HepG2 (cell line): ENCODE results near the gene CNN3. TPM values are rescaled to one million over a fixed set of nuclear protein-coding genes. Genes with fewer than 3 reads are reported as not detected.

Experiments
- ATAC-seq: fragments of 200-7000 bp; cut with Tn5 transposase; 3 replicates; pipeline ENCODE4 v1.9.1; 2020; ENCODE audit warnings: mild to moderate bottlenecking, moderate library complexity
- BruUV-seq: library from RNA; stranded (reverse); fragments of 400-500 nt; replicated peaks from 2 replicates; lab custom pipeline; 2021; lab: Mats Ljungman, UMichigan
- CTCF ChIA-PET: fragments of 300-600 bp; formaldehyde crosslinking; extraction: SDS; loops from one replicate; lab custom pipeline; 2021; ENCODE audit warnings: low total read pairs, inconsistent platforms, low intra/inter-chr PET ratio; lab: Yijun Ruan, JAX
- POLR2A ChIA-PET: fragments of 350-600 bp; sonication (Branson Sonifier 250); formaldehyde crosslinking; loops from one replicate; lab custom pipeline; 2020; ENCODE audit warnings: antibody characterized with exemption, inconsistent platforms; lab: Yijun Ruan, JAX
- DNase-seq: peaks from one replicate; pipeline ENCODE4 v3.0.0-alpha.2; 2015; ENCODE audit warnings: low spot score
- FAIRE-seq: peaks from 3 replicates; lab custom pipeline; 2011; peaks lifted over from hg19 to GRCh38; lab: Jason Lieb, UNC
- H2AFZ ChIP-seq: one replicate; pipeline ENCODE4 v1.6.1; 2011; ENCODE audit warnings: low read length, inconsistent platforms
- H3K27ac ChIP-seq: fragments of 300-600 bp; 3 replicates; pipeline ENCODE4 v1.8.0; 2011; ENCODE audit warnings: mixed run types, mild to moderate bottlenecking, mixed read lengths, low read length, inconsistent platforms; ENCODE audit not compliant: insufficient read depth; ENCODE audit errors: extremely low read length
- H3K27me3 ChIP-seq, 2 experiments: fragments of 200-600 bp in 1 of 2; 2 replicates in 1 of 2; 3 replicates in 1 of 2; pipeline versions ENCODE4 v1.6.0 to v1.8.0; 2011; ENCODE audit warnings: low read length in 2 of 2, mild to moderate bottlenecking in 2 of 2, moderate library complexity in 2 of 2, inconsistent platforms in 1 of 2; ENCODE audit not compliant: insufficient read depth in 2 of 2, control insufficient read depth in 1 of 2
- H3K36me3 ChIP-seq, 2 experiments: fragments of 200-600 bp in 1 of 2; replicated peaks in 1 of 2; 2 replicates in 1 of 2; 3 replicates in 1 of 2; pipeline versions ENCODE4 v1.5.1 to v1.8.0; 2011; ENCODE audit warnings: low read length in 2 of 2, inconsistent platforms in 1 of 2; ENCODE audit not compliant: insufficient read depth in 2 of 2, control insufficient read depth in 1 of 2
- H3K4me1 ChIP-seq: 2 replicates; pipeline ENCODE4 v1.5.1; 2012; ENCODE audit warnings: low read length, inconsistent platforms; ENCODE audit not compliant: insufficient read depth
- H3K4me2 ChIP-seq: 2 replicates; pipeline ENCODE4 v1.6.0; 2011; ENCODE audit warnings: low read depth, low read length, inconsistent platforms
- H3K4me3 ChIP-seq, 3 experiments: fragments of 200-600 bp in 1 of 3; sonication (generic), shearing (Covaris generic) in 1 of 3; replicated peaks in 1 of 3; 2 replicates each; pipeline ENCODE4 v1.5.1; 2011 to 2016; ENCODE audit warnings: low read length in 3 of 3, inconsistent platforms in 2 of 3, low read depth in 2 of 3, mild to moderate bottlenecking in 2 of 3, control low read depth in 1 of 3, mixed read lengths in 1 of 3; ENCODE audit not compliant: insufficient read depth in 1 of 3
- H3K79me2 ChIP-seq: one replicate; pipeline ENCODE4 v1.6.1; 2011; ENCODE audit warnings: low read length, inconsistent platforms; ENCODE audit not compliant: insufficient read depth
- H3K9ac ChIP-seq: 2 replicates; pipeline ENCODE4 v1.6.0; 2011; ENCODE audit warnings: mild to moderate bottlenecking, low read depth, low read length, inconsistent platforms; ENCODE audit not compliant: insufficient read depth
- H3K9me3 ChIP-seq: 2 replicates; pipeline ENCODE4 v1.5.1; 2012; ENCODE audit warnings: mild to moderate bottlenecking, low read length
- H4K20me1 ChIP-seq: 2 replicates; pipeline ENCODE4 v1.6.0; 2011; ENCODE audit warnings: inconsistent platforms, mild to moderate bottlenecking, low read length, moderate library complexity; ENCODE audit not compliant: insufficient read depth
- BORCS8-MEF2B ChIP-seq: sonication (generic); formaldehyde crosslinking; IDR thresholded peaks from 2 replicates; pipeline ENCODE4 v1.8.0; 2022; ENCODE audit warnings: mild to moderate bottlenecking, missing genetic modification reagents
- GATAD1 ChIP-seq: IDR thresholded peaks from 2 replicates; pipeline ENCODE4 v1.6.1; 2016; ENCODE audit warnings: missing genetic modification reagents, missing compliant biosample characterization
- HDAC2 ChIP-seq: sonication (generic); formaldehyde crosslinking; IDR thresholded peaks from 2 replicates; pipeline ENCODE4 v1.4.0; 2020; ENCODE audit warnings: missing genetic modification reagents
- MAFK ChIP-seq, 2 experiments: IDR thresholded peaks in 1 of 2; conservative IDR thresholded peaks in 1 of 2; 2 replicates each; pipeline ENCODE4 v1.6.1; 2011; ENCODE audit warnings: improper control_type of control experiment in 2 of 2, low read length in 2 of 2
- NCOA2 ChIP-seq: sonication (generic); formaldehyde crosslinking; IDR thresholded peaks from 2 replicates; pipeline ENCODE4 v1.8.0; 2022; ENCODE audit warnings: inconsistent platforms
- NFATC3 ChIP-seq: sonication (generic); formaldehyde crosslinking; IDR thresholded peaks from 2 replicates; pipeline ENCODE4 v1.5.1; 2020; ENCODE audit warnings: mild to moderate bottlenecking, missing genetic modification reagents
- NFYC ChIP-seq: IDR thresholded peaks from 2 replicates; pipeline ENCODE4 v1.6.1; 2016; ENCODE audit warnings: missing genetic modification reagents, missing compliant biosample characterization
- PRDM10 ChIP-seq: sonication (generic); formaldehyde crosslinking; IDR thresholded peaks from 2 replicates; pipeline ENCODE4 v1.4.0; 2020; ENCODE audit warnings: low read depth, missing genetic modification reagents
- RCOR2 ChIP-seq: IDR thresholded peaks from 2 replicates; pipeline ENCODE4 v1.6.1; 2016; ENCODE audit warnings: missing biosample characterization, missing genetic modification reagents
- SIX4 ChIP-seq: sonication (generic); formaldehyde crosslinking; IDR thresholded peaks from 2 replicates; pipeline ENCODE4 v1.4.0; 2020; ENCODE audit warnings: missing genetic modification reagents
- TEAD3 ChIP-seq: optimal IDR thresholded peaks from 2 replicates; pipeline ENCODE3; 2016; ENCODE audit warnings: borderline replicate concordance
- U2AF1 ChIP-seq: fragments of 200-400 bp; formaldehyde crosslinking; optimal IDR thresholded peaks from 2 replicates; pipeline ENCODE3; 2017; ENCODE audit warnings: mild to moderate bottlenecking, low read depth, low read length
- ZFY ChIP-seq: sonication (generic); formaldehyde crosslinking; IDR thresholded peaks from 2 replicates; pipeline ENCODE4 v1.4.0; 2020; ENCODE audit warnings: missing genetic modification reagents
- ZIK1 ChIP-seq: sonication (generic); formaldehyde crosslinking; IDR thresholded peaks from 2 replicates; pipeline ENCODE4 v1.5.0; 2020; ENCODE audit warnings: mild to moderate bottlenecking, low read depth, missing genetic modification reagents, borderline replicate concordance
- ZNF326 ChIP-seq: sonication (generic); formaldehyde crosslinking; IDR thresholded peaks from 2 replicates; pipeline ENCODE4 v1.4.0; 2020; ENCODE audit warnings: missing genetic modification reagents, borderline replicate concordance
- ZNF33B ChIP-seq: sonication (generic); formaldehyde crosslinking; IDR thresholded peaks from 2 replicates; pipeline ENCODE4 v1.5.1; 2020; ENCODE audit warnings: mild to moderate bottlenecking, missing genetic modification reagents
- ZNF484 ChIP-seq: sonication (generic); formaldehyde crosslinking; IDR thresholded peaks from 2 replicates; pipeline ENCODE4 v1.5.1; 2020; ENCODE audit warnings: mild to moderate bottlenecking, low read depth, missing genetic modification reagents, borderline replicate concordance
- ZNF556 ChIP-seq: sonication (generic); formaldehyde crosslinking; IDR thresholded peaks from 2 replicates; pipeline ENCODE4 v1.4.0; 2020; ENCODE audit warnings: mild to moderate bottlenecking, missing genetic modification reagents, borderline replicate concordance
- ZNF839 ChIP-seq: sonication (generic); formaldehyde crosslinking; IDR thresholded peaks from 2 replicates; pipeline ENCODE4 v1.4.0; 2020; ENCODE audit warnings: missing genetic modification reagents, mild to moderate bottlenecking, borderline replicate concordance
- WGBS: methylation state at CpG from one replicate; pipeline ENCODE4 v1.1.6; 2017; ENCODE audit warnings: low lambda C conversion rate; 5-methylcytosine and 5-hydroxymethylcytosine counted together
- in situ Hi-C: cut with HindIII; loops from 2 replicates; pipeline ENCODE4 v1.10.0; 2017; ENCODE audit warnings: low pct_unique_long_range_greater_than_20kb; ENCODE audit not compliant: extremely low pct_ligation_motif_present
- intact Hi-C: fragments of 100-400 bp; cut with micrococcal nuclease; formaldehyde crosslinking; loops from one replicate; pipeline ENCODE4 v1.10.0; 2022; ENCODE audit not compliant: unreplicated experiment
- polyA plus RNA-seq, 8 experiments: library from polyadenylated mRNA; depleted of rRNA in 3 of 8; stranded (reverse) in 7 of 8; unstranded in 1 of 8; fragments of >200 nt; fragmentation: Illumina TruSeq in 4 of 8; extraction: Trizol in 4 of 8; gene quantifications; 2 replicates each; pipeline versions ENCODE4 v1.2.1 to v1.2.3, GENCODE V29; 2011 to 2016; ENCODE audit warnings: low read depth in 4 of 8, missing spikeins in 1 of 8, mixed read lengths in 1 of 8; ENCODE audit not compliant: insufficient read depth in 1 of 8
- total RNA-seq, 5 experiments: library from RNA; depleted of rRNA; stranded (reverse); fragments of >200 nt; fragmentation: Illumina TruSeq; extraction: Trizol; gene quantifications; 2 replicates each; pipeline ENCODE4 v1.2.3, GENCODE V29; 2016; ENCODE audit warnings: low read depth in 1 of 5
- TF ChIP-seq, protein P1 (sequence below): IDR thresholded peaks from 2 replicates; pipeline ENCODE4 v1.6.1; 2016; ENCODE audit warnings: mild to moderate bottlenecking

The CNN3 gene
- total and polyA plus RNA-seq, 2 of the 13 experiments (the other 11 are each of a cell fraction or from before 2014, with no cell fraction given): 113 to 223 TPM

GRCh38 chr1:94884507-94884906 lies 42.4 kb downstream of the CNN3 start (continued):
- no peak for TF ChIP-seq BORCS8-MEF2B (CRISPR knock-in tag)
- TF ChIP-seq MAFK (conservative IDR thresholded peaks at IDR 0.05 in 1 of 2, IDR thresholded peaks at IDR 0.05 in 1 of 2; ENCODE audit: low read length in 2 of 2): 0 out of 4 replicates have a peak, but pooled peaks of 1 of the 2 experiments have one; percentile 22
- TF ChIP-seq ZNF484: no peak

GRCh38 chr1:94884106-94884505 lies 42.8 kb downstream of the CNN3 start:
- POLR2A ChIA-PET: interaction anchor here (1.1 to 1.6 kb wide), 2 partner anchors 9 to 350 kb away, joined by 3 to 4 read pairs; partner anchors contain the start of gene RWDD3
- peaks cover 33% of the 10 kb centered on the region for H3K4me1 ChIP-seq
- BruUV-seq: no TSS peak
- CTCF ChIA-PET: no interaction called here
- in situ Hi-C loops: no loop called here
- H3K9me3 ChIP-seq: no peaks in the 10 kb centered on the region
- no peaks in the 10 kb centered on the region for H4K20me1 ChIP-seq
- H2AFZ ChIP-seq: no peak overlapping the region
- FAIRE-seq (peak; percentile 23), DNase-seq (peak; percentile 71), ATAC-seq (peak; percentile 92)
- peak overlapping the region; percentile 30; the same call in 1 of the 2 replicates for H3K9ac ChIP-seq
- H3K4me2 ChIP-seq: peak overlapping the region; percentile 78
- H3K27me3 ChIP-seq: no peaks in the 10 kb centered on the region
- peak overlapping the region; percentile 52 for H3K27ac ChIP-seq
- WGBS: 8% methylated on average over 6 of the region's 6 CpGs
- intact Hi-C loops: no loop called here
- H3K36me3 ChIP-seq: no peaks in the 10 kb centered on the region
- H3K4me3 ChIP-seq: peak overlapping the region in 2 of 3 experiments; percentile 9 to 24; a peak in 3 of 6 replicates
- no peaks in the 10 kb centered on the region for H3K79me2 ChIP-seq
- TF ChIP-seq NFYC (CRISPR knock-in tag) (peak; percentile 50), ZNF326 (CRISPR knock-in tag) (no peak), ZNF556 (CRISPR knock-in tag) (no peak; the same call in 1 of the 2 replicates), ZFY (CRISPR knock-in tag) (0 out of 2 replicates have a peak, but pooled peaks have one; percentile 31), RCOR2 (CRISPR knock-in tag) (no peak), NCOA2 (CRISPR knock-in tag) (0 out of 2 replicates have a peak, but pooled peaks have one; percentile 19), HDAC2 (CRISPR knock-in tag) (0 out of 2 replicates have a peak, but pooled peaks have one; percentile 17), ZIK1 (CRISPR knock-in tag) (no peak), GATAD1 (0 out of 2 replicates have a peak, but pooled peaks have one; percentile 9), PRDM10 (no peak; the same call in 1 of the 2 replicates), NFATC3 (CRISPR knock-in tag) (no peak), SIX4 (CRISPR knock-in tag) (no peak), U2AF1 (no peak), TEAD3 (CRISPR knock-in tag) (peak; percentile 72), ZNF33B (CRISPR knock-in tag) (0 out of 2 replicates have a peak, but pooled peaks have one; percentile 57), ZNF839 (CRISPR knock-in tag) (no peak)
- TF ChIP-seq, protein P1, sequence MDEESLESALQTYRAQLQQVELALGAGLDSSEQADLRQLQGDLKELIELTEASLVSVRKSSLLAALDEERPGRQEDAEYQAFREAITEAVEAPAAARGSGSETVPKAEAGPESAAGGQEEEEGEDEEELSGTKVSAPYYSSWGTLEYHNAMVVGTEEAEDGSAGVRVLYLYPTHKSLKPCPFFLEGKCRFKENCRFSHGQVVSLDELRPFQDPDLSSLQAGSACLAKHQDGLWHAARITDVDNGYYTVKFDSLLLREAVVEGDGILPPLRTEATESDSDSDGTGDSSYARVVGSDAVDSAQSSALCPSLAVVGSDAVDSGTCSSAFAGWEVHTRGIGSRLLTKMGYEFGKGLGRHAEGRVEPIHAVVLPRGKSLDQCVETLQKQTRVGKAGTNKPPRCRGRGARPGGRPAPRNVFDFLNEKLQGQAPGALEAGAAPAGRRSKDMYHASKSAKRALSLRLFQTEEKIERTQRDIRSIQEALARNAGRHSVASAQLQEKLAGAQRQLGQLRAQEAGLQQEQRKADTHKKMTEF (CRISPR knock-in tag): 0 out of 2 replicates have a peak, but pooled peaks have one; percentile 23
